ENCODE measurements around the gene AFAP1.

Gene AFAP1

DNA sequence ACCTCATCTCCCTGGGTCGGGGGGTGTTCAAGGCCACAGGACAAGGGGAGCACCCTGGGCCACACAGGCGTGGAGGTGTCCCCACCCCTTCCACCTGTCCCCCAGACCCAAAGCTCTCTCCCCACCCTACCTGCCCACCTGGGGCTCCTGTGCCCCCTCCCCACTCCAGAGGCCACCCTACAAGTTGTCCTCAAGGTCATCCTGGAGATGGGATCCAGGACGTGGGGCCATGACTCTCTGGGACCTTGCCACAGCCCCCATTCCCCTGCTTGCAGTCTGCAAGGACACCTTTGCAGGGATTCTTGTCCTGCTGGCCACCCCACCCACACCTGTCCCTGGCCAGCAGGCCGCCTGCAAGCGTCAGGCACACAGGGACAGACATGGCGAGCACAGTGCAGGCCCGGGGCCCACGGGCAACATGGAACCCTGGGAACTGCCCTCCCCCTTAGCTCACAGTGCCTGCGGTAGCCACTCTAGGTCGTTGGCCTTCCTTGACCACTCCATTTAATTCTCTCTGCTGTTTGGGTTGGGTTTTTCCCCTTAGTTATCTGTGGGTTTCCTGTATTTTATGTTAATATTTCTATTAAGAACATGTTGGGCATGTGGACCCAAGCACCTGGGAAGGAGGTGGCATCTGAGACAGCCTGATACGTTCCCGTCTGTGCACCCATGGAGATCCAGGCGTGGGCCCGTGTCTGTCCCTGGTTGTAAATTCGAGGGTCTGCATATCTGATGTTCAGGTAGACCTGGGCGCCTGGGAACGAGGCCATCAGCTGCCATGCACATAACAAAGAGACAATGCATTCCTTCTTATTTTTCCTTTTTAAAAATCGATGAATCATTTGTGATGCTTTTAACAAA is 197.5 kb downstream of the AFAP1 start:
- DNase-seq (ENCODE audit: low read depth in 2 of 3, low spot score in 1 of 3) = no peak

DNA sequence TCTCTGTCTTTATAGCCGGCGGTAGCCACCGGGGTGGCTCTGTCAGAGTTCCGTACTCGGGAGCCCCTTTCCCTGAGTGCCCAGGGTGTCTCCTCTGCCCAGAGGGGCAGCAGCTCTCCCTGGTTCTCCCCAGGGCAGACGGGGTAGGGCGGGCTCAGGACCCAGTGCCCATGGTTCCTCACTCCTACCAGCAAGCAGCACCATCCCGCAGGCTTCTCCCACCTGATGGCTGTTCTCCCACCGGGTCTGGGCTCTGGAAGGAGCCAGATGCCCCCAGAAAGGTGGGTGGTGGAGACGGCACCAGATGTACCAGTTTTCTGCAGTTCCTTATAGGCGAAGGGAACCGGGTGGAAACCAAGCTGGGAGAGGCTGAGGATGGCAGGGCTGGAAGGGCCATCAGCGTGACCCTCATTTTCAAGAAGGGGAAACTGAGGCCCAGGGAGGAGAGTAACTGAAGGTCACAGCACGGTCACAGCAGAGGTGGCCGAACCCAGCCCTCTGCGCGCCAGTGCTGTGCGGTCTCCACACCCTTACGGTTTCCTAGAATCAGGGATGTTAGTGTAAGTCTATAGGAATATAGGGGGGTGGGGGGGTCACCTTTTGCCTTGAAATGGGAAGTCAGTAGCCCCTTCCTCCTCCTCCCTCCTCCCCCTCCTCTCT is 198.7 kb downstream of the AFAP1 start:
- no peak for DNase-seq (ENCODE audit: low read depth in 2 of 3, low spot score in 1 of 3)

DNA sequence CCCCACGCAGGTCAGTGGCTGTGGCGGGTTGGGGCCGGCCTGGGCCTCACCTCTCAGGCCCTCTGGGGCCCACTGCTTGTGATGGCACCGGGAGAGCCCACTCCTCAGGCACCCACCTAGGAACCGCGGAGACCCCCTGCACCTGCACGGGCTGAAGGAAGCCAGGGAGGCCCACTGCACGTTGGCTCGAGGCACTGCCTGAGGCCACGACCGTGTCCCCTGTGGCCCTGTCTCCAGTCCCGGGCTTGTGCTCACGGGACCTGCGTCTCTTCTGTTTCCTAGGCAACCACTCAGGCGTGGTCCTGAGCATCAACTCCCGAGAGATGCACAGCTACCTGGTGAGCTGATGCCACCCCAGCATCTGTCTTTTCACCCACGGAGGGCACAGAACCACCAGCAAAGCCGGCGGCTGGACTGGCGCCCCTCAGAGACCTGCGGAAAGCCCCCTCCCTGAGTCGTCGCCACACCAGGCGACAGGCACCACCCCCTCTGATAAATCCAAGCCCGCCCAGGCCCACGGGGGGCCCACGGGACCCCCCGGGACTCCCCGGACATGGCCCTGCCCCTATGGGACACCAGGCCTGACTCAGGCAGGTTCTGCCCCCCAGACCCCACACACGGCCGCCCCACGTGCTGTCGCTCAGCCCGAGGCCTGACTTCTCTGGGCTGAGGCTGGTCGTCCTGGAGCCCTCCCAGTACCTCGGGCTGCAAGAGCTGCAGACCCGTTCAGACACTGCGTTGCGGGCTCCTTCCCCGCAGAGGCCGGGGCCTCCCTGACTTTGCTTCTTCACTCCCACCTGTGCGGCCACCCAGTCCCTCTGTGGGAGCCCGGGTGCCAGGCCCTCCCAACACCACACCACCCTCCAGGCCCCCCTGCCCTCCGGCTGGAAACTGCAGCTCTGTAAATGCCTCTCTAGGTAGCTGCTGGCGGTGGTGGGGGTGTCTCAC is 199.5 kb downstream of the AFAP1 start:
- no peak for DNase-seq (ENCODE audit: low read depth in 2 of 3, low spot score in 1 of 3)

DNA sequence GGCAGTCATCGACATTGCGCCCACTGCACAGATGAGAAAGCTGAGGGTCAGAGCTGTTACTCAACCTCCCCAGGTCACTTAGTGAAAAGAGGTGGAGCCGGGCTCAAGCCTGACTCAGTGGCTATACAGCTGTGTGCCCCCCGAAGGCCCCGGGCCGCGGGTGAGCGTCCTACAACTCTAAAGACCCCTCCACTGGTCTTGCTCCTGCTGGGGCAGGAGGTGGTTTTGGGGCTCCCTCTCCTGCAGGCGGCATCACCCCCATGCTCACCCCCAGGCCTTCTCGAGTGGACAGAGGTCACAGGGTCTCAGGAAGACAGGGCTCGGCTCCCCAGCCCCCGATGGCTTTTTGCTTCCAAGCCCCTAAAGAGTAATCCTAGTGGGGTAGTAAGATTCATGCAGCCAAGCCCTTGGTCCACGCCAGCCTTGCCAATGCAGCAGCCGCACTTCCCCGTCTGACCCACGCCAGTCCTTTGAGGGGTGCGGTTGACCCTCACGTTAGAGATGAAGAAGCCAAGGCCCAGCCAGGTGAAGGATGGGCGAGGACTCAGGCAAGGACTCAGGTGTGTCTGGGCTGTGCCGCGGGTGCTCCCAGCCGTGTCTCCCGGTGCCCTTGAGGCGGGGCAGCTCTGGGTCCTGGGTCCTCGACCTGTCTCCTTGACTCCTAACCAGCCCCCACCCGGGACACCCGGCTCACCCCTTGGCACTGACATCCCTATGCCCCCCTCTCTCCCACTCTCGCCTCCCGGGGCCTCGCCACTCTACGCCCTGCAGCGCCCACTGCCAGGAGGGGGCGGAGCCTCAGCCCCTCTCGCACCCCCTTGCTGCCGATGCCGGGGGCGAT is 200.4 kb downstream of the AFAP1 start:
- no peak for DNase-seq (ENCODE audit: low read depth in 2 of 3, low spot score in 1 of 3)

DNA sequence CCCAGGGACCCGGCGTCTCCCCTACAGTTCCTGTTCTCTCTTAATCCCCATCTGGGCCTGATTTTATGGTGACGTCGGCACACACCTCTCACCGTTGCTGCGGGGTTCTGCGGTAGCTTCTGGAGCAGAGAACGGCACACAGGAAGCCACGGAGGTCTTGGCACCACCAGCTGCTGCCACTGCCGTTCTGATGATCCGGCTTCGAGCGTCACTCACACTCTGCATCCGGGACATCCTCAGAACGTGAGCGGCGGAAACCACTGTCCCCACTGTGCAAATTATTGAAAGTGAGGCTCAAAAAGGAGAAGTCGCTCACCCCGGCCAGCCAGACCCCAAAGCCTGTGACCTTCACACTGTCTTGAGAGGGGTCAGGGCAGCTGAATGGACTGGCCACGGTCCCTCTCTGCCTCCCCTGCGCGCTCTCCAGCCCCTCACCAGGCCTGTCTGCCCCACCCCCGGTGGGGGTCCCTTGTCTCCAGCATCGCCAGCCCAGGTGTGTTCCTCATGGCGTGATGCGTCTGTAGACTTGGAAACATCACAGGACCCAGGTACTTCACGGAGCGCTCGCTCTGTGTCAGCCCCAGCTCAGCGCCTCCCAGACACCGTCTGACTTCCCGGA is 201.1 kb downstream of the AFAP1 start:
- no peak for DNase-seq (ENCODE audit: low read depth in 2 of 3, low spot score in 1 of 3)

DNA sequence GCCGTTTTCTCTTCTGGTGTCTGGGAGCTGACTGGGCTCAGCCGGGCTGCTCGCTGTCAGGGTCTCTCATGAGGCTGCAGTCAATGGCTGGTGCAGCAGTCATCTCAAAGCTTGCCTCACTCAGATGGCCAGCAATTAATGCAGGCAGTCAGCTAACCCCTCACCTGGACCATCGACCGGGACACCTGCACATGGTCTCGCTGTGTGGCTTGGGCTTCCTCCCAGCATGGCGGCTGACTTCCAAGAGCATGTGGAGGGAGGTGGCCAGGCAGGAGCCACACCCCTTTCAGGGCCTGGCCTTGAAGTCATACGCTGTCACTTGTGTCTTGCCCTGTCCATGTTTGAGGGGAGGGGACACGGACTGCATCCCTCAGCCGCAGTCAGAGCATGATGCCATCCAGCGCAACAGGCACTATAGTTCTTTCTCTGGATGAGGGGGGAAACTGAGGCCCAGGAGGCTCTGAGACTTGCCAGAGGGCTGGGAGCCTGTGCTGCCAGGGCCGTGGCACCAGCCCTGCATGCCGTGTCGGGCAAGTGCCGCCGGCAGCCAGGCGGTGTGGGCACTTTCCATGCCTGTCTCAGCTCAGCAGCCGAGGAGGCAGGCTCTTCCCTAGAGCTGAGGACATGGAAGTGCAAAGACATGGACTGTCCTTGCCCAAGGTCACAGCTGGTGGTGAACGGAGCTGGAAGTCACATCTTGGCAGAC is 201.8 kb downstream of the AFAP1 start:
- no peak for DNase-seq (ENCODE audit: low read depth in 2 of 3, low spot score in 1 of 3)

DNA sequence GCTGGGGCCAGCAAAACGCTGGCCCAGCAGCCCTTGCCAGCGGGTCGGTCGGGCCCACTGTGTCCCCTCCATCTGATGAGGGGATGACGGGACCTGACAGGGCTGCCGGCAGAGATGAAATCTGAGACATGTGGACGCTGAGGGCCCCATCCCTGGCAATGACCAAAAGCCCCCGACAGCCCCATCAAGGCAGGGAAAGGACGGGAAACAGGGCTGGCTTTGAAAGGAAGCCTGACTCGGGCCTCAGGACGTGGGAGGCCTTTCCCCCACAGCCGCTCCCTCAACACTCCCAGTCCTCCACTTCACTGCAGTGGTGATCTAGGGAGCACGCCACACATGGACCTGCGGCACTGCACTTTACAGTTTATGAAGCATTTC is 202.4 kb downstream of the AFAP1 start:
- no peak for DNase-seq (ENCODE audit: low read depth in 2 of 3, low spot score in 1 of 3)

DNA sequence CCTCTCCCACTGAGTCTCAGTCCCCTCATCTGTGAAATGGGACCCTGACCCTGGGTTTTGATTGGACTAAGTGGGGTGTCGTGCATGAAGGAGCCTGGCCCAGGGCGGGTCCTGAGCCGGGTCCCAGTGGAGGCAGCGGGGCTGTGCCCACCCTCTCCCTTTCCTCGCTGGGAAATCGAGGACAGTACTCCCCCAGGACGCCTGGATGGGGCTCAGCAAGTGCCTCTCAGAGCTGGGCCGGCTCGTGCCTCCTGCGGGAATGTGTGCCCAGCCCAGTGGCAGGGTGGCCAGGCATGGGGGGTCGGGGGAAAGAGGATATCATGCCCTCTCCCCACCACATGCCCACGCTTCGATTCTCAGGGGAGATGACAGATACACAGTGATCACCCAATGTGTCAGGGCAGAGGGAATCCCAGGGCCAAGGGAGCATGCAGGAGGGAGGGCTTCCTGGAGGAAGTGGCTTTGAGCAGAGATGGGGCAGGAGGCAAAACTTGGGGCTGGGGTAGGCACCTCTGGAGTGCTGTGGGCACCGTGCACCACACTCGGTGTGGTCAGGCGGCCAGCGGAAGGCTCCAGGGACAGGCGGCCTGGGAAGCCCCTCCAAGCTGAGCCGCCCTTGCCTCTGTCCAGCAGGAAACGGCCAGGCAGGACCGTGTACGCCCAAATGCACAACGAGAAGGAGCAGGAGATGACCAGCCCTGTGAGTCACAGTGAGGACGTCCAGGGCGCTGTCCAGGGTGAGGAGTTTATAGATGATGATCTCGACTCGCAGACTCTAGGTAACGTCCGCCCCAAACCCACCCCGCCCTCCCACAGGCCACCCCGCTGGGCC is 203.0 kb downstream of the AFAP1 start:
- no peak for DNase-seq (ENCODE audit: low read depth in 2 of 3, low spot score in 1 of 3)

DNA sequence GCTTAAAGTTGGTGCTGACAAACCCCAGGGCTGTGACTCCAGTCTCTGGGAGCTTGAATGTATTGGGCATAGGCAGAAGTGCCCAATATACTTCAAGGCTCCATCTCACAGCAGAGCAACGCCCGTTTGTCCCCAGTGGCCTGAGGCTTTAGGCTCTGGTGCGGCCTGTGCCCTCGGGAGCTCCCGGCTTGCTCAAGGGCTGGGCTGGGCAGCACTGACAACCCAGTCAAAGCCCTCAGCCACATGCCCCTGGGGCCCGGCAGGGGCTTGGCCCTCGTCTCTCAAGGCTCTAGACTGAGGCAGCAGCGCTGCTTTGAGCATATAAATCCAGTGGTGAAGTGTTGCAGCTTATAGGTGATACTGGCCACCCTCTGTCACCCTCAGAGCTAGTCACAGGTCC is 203.7 kb downstream of the AFAP1 start:
- DNase-seq (ENCODE audit: low read depth in 2 of 3, low spot score in 1 of 3) = no peak

DNA sequence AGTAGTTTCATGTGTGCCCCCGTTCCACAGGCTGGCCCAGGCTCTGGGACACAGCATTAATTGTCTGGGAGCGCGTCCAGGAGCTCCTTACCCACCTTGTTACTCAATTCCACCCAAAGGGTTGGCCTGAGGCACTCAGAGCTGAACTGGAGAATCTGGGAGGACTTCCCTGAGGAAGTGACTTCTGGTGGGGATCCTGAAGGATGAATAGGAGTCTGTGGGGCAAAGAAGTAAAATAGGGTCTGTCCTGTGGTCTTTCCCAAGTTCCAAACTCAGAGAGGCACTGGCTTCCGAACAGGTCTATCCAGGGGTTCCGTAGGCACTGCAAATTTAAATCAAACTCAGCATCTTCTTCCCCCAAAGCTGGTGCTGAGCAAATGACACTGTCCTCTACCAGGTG is 204.3 kb downstream of the AFAP1 start:
- no peak for DNase-seq (ENCODE audit: low read depth in 2 of 3, low spot score in 1 of 3)

DNA sequence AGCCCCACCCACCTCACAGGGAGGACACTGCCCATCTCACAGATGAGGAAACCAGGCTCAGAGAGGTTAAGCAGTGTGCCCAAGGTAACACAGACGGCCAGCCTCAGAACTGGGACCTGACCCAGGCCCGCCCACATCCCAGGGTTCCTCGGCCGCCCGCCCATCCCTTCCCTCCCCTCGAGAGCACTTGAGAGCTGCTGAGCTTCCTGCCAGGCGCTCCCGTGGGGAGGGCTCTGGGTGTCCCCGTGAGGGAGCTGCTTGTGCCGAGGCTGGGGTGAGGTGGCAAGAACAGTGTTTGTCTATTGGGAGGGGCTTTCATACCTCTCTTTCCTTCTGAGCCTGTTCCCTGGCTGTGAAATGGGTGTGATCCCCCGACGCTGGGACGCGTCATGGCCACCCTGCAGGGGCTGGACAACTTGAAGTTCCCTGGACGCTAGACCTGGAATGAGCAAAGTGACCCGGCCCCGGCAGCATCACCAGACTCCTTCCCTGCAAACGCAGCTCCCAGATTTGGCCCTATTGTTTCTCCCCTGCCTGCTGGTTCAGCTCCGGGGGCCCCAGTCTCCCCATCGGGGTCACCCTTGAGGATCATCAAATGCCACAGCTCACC is 204.9 kb downstream of the AFAP1 start:
- DNase-seq (ENCODE audit: low read depth in 2 of 3, low spot score in 1 of 3) = no peak

DNA sequence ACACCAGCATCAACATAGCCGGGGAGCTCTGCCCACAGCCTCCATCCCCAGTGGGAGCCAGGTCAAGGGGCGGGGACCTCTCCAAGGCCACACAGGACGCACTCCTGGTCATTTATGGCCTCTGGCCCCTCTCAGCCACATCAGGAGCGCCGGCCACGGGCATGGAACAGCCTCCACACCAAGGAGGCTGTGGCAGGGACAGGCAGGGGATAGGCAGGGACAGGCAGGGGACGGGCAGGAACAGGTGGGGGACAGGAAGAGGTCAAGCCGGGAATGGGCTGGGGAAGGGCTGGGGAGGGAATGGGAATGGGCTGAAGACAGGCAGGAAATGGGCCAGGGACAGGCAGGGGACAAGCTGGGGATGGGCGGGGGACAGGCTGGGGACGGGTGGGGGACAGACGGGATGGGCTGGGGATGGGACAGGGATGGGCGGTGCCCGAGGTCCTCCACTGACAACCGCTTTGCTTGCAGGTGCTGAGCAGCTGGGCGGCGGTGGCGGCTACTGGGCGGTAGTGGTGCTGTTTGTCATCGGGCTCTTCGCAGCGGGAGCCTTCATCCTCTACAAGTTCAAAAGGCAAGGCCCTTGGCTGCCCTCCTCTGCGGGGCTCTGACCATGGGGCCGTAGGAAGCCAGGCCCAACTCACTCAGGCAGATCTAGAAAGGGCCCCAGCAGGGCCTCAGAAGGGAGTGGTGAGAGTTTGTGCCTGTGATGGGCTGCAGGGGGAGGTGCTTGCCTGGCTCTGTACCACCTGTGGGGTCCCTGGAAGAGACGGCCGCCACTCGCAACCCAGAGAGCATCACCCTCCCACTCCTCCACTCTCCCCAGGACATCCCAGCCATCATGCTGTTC is 205.6 kb downstream of the AFAP1 start:
- no peak for DNase-seq (ENCODE audit: low read depth in 2 of 3, low spot score in 1 of 3)

DNA sequence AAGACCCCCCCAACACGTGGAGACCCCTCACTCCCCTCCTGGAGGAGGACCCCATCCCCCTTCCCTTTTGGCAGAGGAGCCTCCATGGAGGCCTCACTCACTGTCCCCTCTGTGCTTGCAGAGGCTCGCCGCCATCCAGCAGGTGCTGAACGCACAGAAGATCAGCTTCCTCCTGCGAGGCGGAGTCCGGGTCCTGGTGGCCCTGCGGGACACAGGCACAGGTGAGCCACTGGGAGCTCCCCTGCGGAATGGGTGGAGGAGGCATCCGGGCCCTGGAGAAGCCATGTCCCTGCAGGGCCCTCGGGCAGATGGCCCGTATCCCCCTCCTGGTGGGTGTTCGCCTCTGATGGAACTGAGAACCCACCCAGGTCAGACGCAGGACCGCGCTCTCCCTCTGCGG is 206.5 kb downstream of the AFAP1 start:
- DNase-seq (ENCODE audit: low read depth in 2 of 3, low spot score in 1 of 3) = no peak

DNA sequence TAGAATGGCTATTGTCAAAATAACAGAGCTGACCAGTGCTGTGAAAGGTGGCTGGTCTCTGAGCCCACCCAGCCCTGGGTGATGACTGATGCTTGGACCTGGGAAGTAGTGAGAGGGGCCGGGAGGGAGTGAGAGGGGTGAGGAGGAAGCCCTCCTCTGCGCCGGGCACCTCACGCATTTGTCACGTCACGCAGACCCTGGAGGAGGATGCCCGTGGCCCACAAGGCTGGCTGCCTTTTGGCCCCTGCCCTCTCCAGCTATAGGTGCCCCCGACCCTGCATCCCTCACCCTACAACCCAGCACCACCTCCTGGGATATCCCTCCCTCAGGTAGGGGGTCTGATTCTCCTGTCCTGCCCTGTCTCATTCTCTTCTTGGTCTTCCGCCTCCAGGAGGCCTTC is 207.4 kb downstream of the AFAP1 start:
- DNase-seq (ENCODE audit: low read depth in 2 of 3, low spot score in 1 of 3) = no peak

DNA sequence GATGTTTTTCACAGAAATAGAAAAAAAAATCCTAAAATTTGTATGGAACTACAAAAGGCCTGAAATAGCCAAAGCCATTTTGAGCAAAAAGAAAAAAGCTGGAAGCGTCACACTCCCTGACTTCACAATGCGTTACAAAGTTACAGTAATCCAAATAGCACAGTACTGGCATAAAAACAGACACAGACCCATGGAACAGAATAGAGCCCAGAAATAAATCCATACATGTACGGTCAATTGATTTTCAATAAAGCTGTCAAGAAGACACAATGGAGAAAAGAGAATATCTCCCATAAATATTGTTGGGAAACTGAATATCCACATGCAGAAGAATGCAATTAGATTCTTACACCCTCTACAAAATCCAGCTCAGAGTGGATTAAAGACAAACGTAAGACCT is 208.2 kb downstream of the AFAP1 start:
- no peak for DNase-seq (ENCODE audit: low read depth in 2 of 3, low spot score in 1 of 3)

DNA sequence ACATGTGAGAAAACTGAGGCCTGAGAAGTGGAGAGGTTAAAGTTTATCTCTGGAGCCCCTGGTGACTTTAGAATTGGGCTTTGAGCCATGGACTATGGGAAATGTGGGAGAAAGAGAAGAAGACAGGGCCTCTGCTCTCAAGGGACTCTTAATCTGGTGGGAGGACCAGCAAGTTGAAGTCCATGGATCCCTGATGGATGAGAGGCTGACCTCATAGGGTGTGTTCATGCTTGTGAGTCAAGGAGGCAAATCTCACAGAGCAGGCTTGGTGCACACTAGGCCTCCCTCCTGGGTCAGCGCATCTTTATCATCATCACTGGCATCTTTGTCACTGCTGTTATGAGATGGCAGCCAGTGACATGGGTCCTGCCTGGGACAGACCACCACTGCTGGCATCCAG is 211.9 kb downstream of the AFAP1 start:
- DNase-seq (ENCODE audit: low read depth in 2 of 3, low spot score in 1 of 3) = no peak

DNA sequence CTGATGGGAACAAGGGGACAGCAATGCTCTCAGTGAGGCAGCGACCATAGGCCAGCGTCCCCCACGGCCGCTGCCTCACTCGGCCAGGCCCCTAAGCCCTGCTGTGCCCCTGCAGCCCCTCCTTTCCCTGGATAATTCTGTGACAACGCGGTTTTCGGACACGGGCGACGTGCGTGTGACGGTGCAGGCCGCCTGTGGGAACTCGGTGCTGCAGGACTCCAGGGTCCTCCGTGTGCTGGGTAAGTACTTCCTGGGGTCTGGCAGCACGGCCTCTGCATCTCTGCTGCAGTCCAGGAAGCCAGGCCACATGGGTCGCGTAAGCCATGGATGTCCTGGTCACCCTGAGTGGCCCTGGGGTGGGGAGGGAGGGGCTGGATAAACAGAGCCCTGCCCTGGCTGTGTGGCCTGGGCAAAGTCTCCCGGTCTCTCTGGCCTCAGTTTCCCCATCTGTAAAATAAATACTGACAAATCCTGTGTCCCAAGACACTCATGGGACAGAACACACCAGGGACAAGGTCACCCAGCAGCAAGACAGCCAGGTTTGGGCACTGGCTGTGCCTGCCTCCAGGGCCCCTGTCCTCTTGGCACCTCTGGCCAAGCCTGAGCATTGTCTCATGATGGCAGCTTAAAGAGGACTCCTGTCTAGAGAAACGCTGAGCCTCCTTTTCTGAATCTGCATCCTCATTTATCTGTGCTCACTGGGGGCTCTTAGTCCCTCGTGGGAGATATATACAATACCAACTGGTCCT is 212.8 kb downstream of the AFAP1 start:
- DNase-seq (ENCODE audit: low read depth in 2 of 3, low spot score in 1 of 3) = no peak

All from stimulated activated CD4-positive, alpha-beta T cell treated with anti-CD3 and anti-CD28 coated beads, Interleukin-12 subunit alpha, Interleukin-12 subunit beta, amount 100 ng/mL, for 48 hours (primary cell).